ENCODE measurements around the gene HMG20A.
A peak's percentile ranks its signal among the peaks of the same experiment; 100 is the strongest.
"Not testable (repeated sequence)": the region's sequence is repeated elsewhere in the genome, so short reads cannot be mapped to it uniquely, and the experiment has no call there.

The HMG20A gene

GRCh38 chr15:77409259-77410156 lies 11.2 kb upstream of the HMG20A start:
- DNase-seq, result no peak

GRCh38 chr15:77410157-77410500 lies 10.6 kb upstream of the HMG20A start:
- not testable (repeated sequence) for DNase-seq

GRCh38 chr15:77410701-77411618 lies 9.7 kb upstream of the HMG20A start:
- DNase-seq, result peak; percentile 89

- DNase-seq, result no peak
Measured at GRCh38 chr15:77411619-77411976, 9.1 kb upstream of the HMG20A start.

DNA sequence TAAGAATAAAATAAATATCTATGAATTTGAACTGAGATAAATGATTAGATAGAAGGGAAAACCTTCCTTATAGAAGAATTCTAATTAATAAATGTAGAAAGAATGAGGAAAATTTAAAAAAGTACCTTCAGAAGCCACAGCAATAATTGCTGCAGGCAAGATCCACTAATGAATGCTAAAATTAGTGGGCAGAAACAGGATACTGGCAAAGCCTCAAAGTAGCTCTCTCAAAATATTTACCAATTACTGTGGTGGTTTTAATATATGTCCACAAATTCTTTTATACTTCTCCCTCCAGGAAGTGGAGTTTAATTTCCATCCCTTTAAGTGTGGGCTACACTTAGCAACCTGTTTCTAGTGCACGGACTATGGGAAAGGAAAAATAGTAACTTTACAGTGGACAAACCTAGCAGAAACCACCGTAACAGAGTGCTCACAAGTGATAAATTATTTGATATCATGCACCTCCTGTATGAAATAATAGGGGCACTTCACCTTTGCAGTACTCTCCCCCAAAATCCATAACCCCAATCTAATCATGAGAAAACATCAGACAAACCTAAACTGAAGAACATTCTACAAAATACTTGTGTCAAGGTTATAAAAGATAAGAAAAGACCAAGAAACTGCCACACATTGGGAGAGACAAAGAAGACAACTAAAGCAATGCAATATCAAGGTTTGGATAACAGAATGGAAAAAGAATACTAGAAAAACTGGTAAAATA lies 7.6 kb upstream of the HMG20A start:
- DNase-seq, result no peak

GRCh38 chr15:77413699-77414349 lies 6.9 kb upstream of the HMG20A start:
- no peak for DNase-seq

DNA sequence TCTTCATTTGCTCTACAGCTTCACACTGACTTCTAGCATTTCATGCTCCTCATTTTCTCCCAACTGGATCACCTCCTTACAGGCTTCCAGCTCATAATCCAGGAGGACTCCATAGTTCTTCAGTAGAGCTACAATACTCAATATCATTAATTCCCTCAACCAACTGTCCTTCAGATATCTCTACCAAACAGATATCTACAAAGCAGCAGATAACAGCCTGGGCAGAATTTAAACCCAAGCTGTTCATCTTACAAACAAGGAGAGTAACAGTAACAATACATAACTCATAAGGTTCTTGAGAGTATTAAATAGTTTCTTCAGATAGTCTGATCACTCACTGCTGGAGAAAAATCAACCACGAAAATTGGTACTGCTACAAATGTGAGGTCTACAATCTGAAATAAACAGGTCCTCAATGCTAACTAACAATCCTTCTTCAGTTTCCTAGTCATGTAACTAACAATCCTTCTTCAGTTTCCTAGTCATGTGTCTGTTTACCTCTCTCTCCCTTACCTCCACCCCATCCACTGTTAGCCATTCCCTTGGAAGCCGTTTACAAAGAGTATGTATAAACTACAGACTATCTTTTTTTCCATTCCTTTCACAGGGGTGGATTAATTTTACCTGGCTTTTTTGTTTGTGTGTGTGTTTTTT lies 5.8 kb upstream of the HMG20A start:
- no peak for DNase-seq

DNA sequence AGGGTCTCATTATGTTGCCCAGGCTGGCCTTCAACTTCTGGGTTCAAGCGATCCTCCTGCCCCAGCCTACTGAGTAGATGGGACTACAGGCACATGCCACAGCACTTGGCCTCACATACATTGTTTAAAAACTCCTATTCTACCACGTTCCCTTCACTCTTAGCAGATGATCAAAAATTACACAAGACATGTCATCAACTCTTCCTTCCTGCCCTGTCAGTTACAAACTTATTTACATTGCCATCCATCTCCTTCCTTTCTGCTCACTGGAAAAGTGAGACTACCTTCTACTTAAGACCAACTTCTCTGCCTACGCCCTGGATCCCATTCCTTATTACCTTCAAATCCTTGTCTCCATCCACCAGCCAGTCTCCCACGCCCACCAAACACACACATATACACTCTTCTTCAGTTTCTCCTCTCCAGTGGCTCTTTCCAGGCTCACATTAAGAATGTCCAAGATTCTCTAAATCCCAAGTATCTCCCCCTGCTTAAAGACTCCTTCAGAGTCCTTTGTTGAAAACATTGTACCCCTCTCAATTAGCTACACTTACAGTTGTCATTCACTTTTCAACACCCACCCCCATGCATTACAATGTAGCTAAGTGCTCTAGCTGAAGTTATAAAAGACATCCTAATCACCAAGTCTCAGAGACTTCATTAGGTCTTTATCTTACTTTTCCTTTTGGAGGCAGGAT lies 5.1 kb upstream of the HMG20A start:
- no peak for DNase-seq

GRCh38 chr15:77416148-77416455 lies 4.6 kb upstream of the HMG20A start:
- no peak for DNase-seq

GRCh38 chr15:77416954-77417353 lies 3.7 kb upstream of the HMG20A start:
- DNase-seq, result no peak

DNA sequence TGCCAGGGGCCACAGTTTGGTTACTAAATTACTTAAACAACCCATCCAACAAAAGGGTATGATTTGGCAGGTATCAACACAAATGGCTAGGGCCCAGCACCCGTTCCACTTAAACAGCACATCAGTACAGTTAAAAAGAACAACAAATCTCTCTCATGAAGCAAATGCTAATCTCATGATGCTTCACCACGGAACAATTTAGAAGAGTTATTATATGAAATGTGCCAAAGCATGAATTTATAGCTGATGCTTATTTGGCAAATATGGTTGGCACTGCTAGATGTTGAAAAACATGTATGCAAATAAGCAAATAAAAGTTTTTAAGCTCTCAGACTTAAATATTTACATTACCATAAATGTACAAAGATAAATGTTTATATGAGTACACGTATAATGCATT lies 3.1 kb upstream of the HMG20A start:
- DNase-seq, result no peak

DNA sequence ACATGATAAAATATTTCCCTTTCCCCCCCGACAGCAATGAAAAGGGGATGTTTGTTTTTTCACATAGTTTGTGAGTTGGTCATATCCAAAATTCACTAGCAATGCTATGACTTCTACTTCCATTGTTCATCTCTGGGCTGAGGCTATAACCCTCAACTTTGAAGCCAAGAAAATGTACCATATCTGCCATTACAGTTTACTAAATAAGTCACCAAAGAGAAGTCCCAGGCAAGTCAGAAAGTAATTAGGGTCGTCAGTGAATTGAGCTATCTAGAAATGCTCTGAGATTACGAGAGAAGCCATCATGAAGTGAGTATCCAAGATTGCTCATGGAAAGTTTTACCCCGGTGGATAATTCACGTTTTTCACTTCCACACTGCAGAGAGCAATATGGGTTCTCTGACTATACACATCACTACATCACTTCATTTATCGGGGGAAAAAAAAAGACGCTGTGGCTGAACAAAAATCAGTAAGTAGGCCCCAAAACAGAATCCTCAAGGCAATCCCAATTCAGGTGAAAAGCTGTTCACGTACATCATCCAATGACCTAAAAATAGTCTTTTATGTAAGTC lies 2.2 kb upstream of the HMG20A start:
- DNase-seq, result no peak

GRCh38 chr15:77418966-77419835 lies 1.5 kb upstream of the HMG20A start:
- DNase-seq, result no peak

- peak; percentile 95 for DNase-seq
Measured at GRCh38 chr15:77419836-77420609, 665 bp upstream of the HMG20A start, which contains the start of gene PEAK1. Gene PEAK1 (minus strand): TSS chr15:77420104. CDS start chr15:77181926, 238,178 bp downstream.

- no peak for DNase-seq
Measured at GRCh38 chr15:77421370-77421700, 647 bp downstream of the HMG20A start.

GRCh38 chr15:77425104-77425503 lies 4.4 kb downstream of the HMG20A start:
- DNase-seq, result no peak

GRCh38 chr15:77426377-77426776 lies 5.7 kb downstream of the HMG20A start:
- no peak for DNase-seq

GRCh38 chr15:77426871-77427270 lies 6.2 kb downstream of the HMG20A start:
- no peak for DNase-seq

DNA sequence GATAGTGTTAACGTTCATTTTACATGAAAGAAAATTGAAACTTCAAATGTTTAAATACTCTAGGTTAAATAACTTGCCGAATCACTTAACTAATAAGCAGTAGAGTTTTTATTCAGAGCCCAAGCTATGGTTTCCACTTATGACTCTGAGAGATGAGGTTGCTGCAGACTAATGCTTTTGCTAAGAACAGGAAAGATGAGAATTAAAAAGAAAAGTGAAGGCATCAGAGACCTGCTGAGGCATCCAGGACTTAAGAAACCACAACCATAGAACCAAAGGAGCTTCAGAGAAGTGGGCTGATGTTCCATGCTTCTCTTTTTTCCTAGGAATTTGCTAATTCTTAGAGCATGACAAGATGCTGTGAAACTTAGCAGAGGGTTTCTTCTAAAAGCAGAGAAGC lies 9.5 kb downstream of the HMG20A start:
- no peak for DNase-seq

DNA sequence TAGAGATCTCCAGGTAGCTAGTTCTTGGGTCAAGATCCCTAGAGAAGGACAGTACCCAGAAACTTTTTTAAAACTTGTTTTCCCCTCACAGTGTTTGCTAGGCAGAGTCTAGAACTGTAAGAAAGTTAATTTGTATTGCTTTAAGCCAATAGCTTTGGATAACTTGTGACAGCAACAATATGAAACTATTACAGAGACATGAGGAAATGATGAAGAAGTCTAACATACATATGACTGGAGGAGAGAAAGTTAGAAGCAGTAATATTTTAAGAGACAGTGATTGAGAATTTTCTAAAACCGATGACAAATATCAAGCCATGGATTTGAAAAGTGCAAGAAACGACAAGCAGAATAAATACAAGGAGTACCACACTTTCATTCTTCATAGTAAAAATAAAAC lies 10.0 kb downstream of the HMG20A start:
- DNase-seq, result no peak

Data from NCI-H1417 treated with DMSO at 0.1 percent for 48 hours (cell line).